Stimulated activated CD4-positive, alpha-beta T cell treated with anti-CD3 and anti-CD28 coated beads, Interleukin-1b, Interleukin-23, amount 100 ng/mL, for 48 hours (primary cell): ENCODE data around the gene GSTO1.

ENCODE experiments used
- DNase-seq: peaks from one replicate; pipeline ENCODE4 v3.0.0-alpha.2; 2020

GSTO1 gene

GRCh38 chr10:104307576-104308438 is 53.1 kb downstream of the GSTO1 start:
- no peak for DNase-seq

- peak; percentile 26 for DNase-seq
Observed at GRCh38 chr10:104308439-104308903, 53.8 kb downstream of the GSTO1 start.

GRCh38 chr10:104309980-104310978 is 55.6 kb downstream of the GSTO1 start:
- DNase-seq: no peak

- DNase-seq: no peak
Observed at GRCh38 chr10:104311184-104311720, 56.6 kb downstream of the GSTO1 start.

- no peak for DNase-seq
Observed at GRCh38 chr10:104314591-104315485, 60.1 kb downstream of the GSTO1 start.

GRCh38 chr10:104315486-104315921 is 60.8 kb downstream of the GSTO1 start:
- DNase-seq: no peak

GRCh38 chr10:104316321-104317099 is 61.8 kb downstream of the GSTO1 start:
- DNase-seq: no peak
